K562 (cell line): ENCODE measurements around the gene MYH3. TPM values are rescaled to one million over a fixed set of nuclear protein-coding genes. Genes with fewer than 3 reads are reported as not detected.

ENCODE experiments used
- ATAC-seq: fragments of 200-7000 bp; cut with Tn5 transposase; 3 replicates; pipeline ENCODE4 v1.9.1; 2020; ENCODE audit warnings: moderate library complexity
- BruUV-seq: library from RNA; stranded (reverse); fragments of 400-500 nt; replicated peaks from 2 replicates; lab custom pipeline; 2021; lab: Mats Ljungman, UMichigan
- CTCF ChIA-PET: fragments of 300-600 bp; formaldehyde crosslinking; extraction: SDS; loops from one replicate; lab custom pipeline; 2021; ENCODE audit warnings: low intra/inter-chr PET ratio; lab: Yijun Ruan, JAX
- POLR2A ChIA-PET: fragments of 300-600, 350-650 bp; sonication (Branson Sonifier 250); formaldehyde crosslinking; extraction: SDS; loops from one replicate; lab custom pipeline; 2021; ENCODE audit warnings: antibody characterized with exemption, inconsistent platforms; lab: Yijun Ruan, JAX
- DNase-seq, 4 experiments: peaks; one replicate each; pipeline versions ENCODE4 v3.0.0 to v3.0.0-alpha.2; 2011 to 2018; ENCODE audit warnings: low spot score in 3 of 4, mixed read lengths in 3 of 4; ENCODE audit errors: extremely low read depth in 1 of 4
- FAIRE-seq: peaks from 2 replicates; lab custom pipeline; 2011; peaks lifted over from hg19 to GRCh38; lab: Jason Lieb, UNC
- H2AFZ ChIP-seq: 2 replicates; pipeline ENCODE4 v1.6.0; 2011; ENCODE audit warnings: low read depth, low read length, control low read depth, inconsistent platforms
- H3K27ac ChIP-seq: fragments of 200-600 bp; 3 replicates; pipeline ENCODE4 v1.8.0; 2011; ENCODE audit warnings: low read depth, mild to moderate bottlenecking, control low read depth, inconsistent platforms, low read length, moderate library complexity, mixed read lengths; ENCODE audit errors: extremely low read depth
- H3K27me3 ChIP-seq, 2 experiments: fragments of 300-600 bp in 1 of 2; 2 replicates in 1 of 2; 3 replicates in 1 of 2; pipeline versions ENCODE4 v1.6.0 to v1.8.0; 2011; ENCODE audit warnings: inconsistent platforms in 2 of 2, low read length in 2 of 2, mild to moderate bottlenecking in 1 of 2, mixed read lengths in 1 of 2, moderate library complexity in 1 of 2; ENCODE audit not compliant: control insufficient read depth in 2 of 2, insufficient read depth in 2 of 2
- H3K36me3 ChIP-seq: fragments of 300-600 bp; 3 replicates; pipeline ENCODE4 v1.8.0; 2011; ENCODE audit warnings: mild to moderate bottlenecking, low read length, inconsistent platforms; ENCODE audit not compliant: control insufficient read depth, insufficient read depth
- H3K4me1 ChIP-seq, 2 experiments: fragments of 200-600 bp in 1 of 2; replicated peaks in 1 of 2; 2 replicates in 1 of 2; 3 replicates in 1 of 2; pipeline versions ENCODE4 v1.5.1 to v1.8.0; 2011; ENCODE audit warnings: inconsistent platforms in 2 of 2, low read length in 2 of 2, mild to moderate bottlenecking in 1 of 2, mixed read lengths in 1 of 2, moderate library complexity in 1 of 2; ENCODE audit not compliant: control insufficient read depth in 2 of 2, insufficient read depth in 2 of 2
- H3K4me2 ChIP-seq: 2 replicates; pipeline ENCODE4 v1.6.1; 2011; ENCODE audit warnings: low read length, control low read depth, inconsistent platforms, mixed read lengths; ENCODE audit not compliant: insufficient read depth
- H3K4me3 ChIP-seq: fragments of 200-600 bp; sonication (generic), shearing (Covaris generic); 2 replicates; pipeline ENCODE4 v1.5.1; 2016; ENCODE audit warnings: control low read depth, inconsistent platforms
- H3K79me2 ChIP-seq: fragments of 200-600 bp; 3 replicates; pipeline ENCODE4 v1.8.0; 2011; ENCODE audit warnings: low read length, inconsistent platforms; ENCODE audit not compliant: control insufficient read depth, insufficient read depth
- H3K9ac ChIP-seq, 2 experiments: 2 replicates each; pipeline versions ENCODE4 v1.6.0 to v1.6.1; 2011; ENCODE audit warnings: low read depth in 2 of 2, low read length in 2 of 2, control low read depth in 1 of 2, inconsistent platforms in 1 of 2, mild to moderate bottlenecking in 1 of 2, mixed read lengths in 1 of 2; ENCODE audit not compliant: insufficient read depth in 1 of 2
- H3K9me1 ChIP-seq: one replicate; pipeline ENCODE4 v1.6.0; 2011; ENCODE audit warnings: inconsistent platforms, mild to moderate bottlenecking, low read length, moderate library complexity; ENCODE audit not compliant: control insufficient read depth, insufficient read depth
- H3K9me3 ChIP-seq: replicated peaks from 2 replicates; pipeline ENCODE4 v1.5.1; 2011; ENCODE audit warnings: low read depth, low read length, inconsistent platforms; ENCODE audit not compliant: control insufficient read depth, insufficient read depth
- H4K20me1 ChIP-seq: replicated peaks from 2 replicates; pipeline ENCODE4 v1.6.1; 2011; ENCODE audit warnings: low read length, inconsistent platforms, mixed read lengths; ENCODE audit not compliant: control insufficient read depth, insufficient read depth
- AFF1 ChIP-seq, 2 experiments: fragments of 450-650 bp; IDR thresholded peaks; 2 replicates each; pipeline ENCODE4 v1.6.1; 2018; ENCODE audit warnings: mild to moderate bottlenecking in 2 of 2, low read depth in 1 of 2; ENCODE audit not compliant: partially characterized antibody in 2 of 2
- CEBPB ChIP-seq: fragments of 450-650 bp; IDR thresholded peaks from 2 replicates; pipeline ENCODE4 v1.6.1; 2016; ENCODE audit warnings: missing genetic modification characterization, missing compliant biosample characterization
- ETV6 ChIP-seq, 3 experiments: fragments of 150-350 bp in 1 of 3; sonication (generic) in 1 of 3; formaldehyde crosslinking in 1 of 3; IDR thresholded peaks; 2 replicates each; pipeline versions ENCODE4 v1.6.1 to v1.8.0; 2014 to 2022; ENCODE audit warnings: borderline replicate concordance in 2 of 3, low read depth in 2 of 3, antibody characterized with exemption in 1 of 3, low read length in 1 of 3, mild to moderate bottlenecking in 1 of 3, missing genetic modification reagents in 1 of 3
- FUS ChIP-seq: fragments of 200-400 bp; formaldehyde crosslinking; optimal IDR thresholded peaks from 2 replicates; pipeline ENCODE3; 2017; ENCODE audit warnings: low read depth, low read length
- SNAPC5 ChIP-seq: fragments of 250-450 bp; sonication (Bioruptor Pico); IDR thresholded peaks from 2 replicates; pipeline ENCODE4 v1.8.0; 2021; ENCODE audit warnings: moderate library complexity, mild to moderate bottlenecking, inconsistent platforms
- STAT5A ChIP-seq: IDR thresholded peaks from 2 replicates; pipeline ENCODE4 v1.6.1; 2012; ENCODE audit warnings: low read length, inconsistent platforms, borderline replicate concordance
- TGIF2 ChIP-seq: sonication (generic); formaldehyde crosslinking; IDR thresholded peaks from 2 replicates; pipeline ENCODE4 v1.8.1; 2022; ENCODE audit warnings: mild to moderate bottlenecking, missing genetic modification reagents, moderate library complexity
- ZBTB43 ChIP-seq: sonication (generic); formaldehyde crosslinking; IDR thresholded peaks from 2 replicates; pipeline ENCODE4 v1.8.0; 2023; ENCODE audit warnings: mild to moderate bottlenecking, missing genetic modification reagents
- ZBTB7A ChIP-seq: IDR thresholded peaks from 2 replicates; pipeline ENCODE4 v1.6.1; 2011; ENCODE audit warnings: low read depth, mild to moderate bottlenecking, low read length, moderate library complexity, borderline replicate concordance; ENCODE audit not compliant: control insufficient read depth
- ZHX1 ChIP-seq: fragments of 150-350 bp; conservative IDR thresholded peaks from 2 replicates; pipeline ENCODE4 v1.6.1; 2014; ENCODE audit warnings: low read length
- ZNF133 ChIP-seq: fragments of 250-450 bp; sonication (Bioruptor Pico); IDR thresholded peaks from 2 replicates; pipeline ENCODE4 v1.4.0; 2020; ENCODE audit warnings: mild to moderate bottlenecking
- ZNF212 ChIP-seq: fragments of 450-650 bp; formaldehyde crosslinking; IDR thresholded peaks from 2 replicates; pipeline ENCODE4 v1.4.0; 2020; ENCODE audit warnings: mild to moderate bottlenecking
- WGBS: fragments of 100-300 bp; shearing (Covaris generic); methylation state at CpG from one replicate; pipeline ENCODE4 v1.1.6; 2016; ENCODE audit warnings: low coverage, mixed read lengths; ENCODE audit not compliant: insufficient coverage; ENCODE audit errors: missing lambda C conversion rate; 5-methylcytosine and 5-hydroxymethylcytosine counted together
- in situ Hi-C: fragments of 300-500 bp; cut with MboI; formaldehyde crosslinking; loops from 4 replicates; pipeline ENCODE4 v1.15.0; 2018; ENCODE audit warnings: inconsistent platforms, mixed read lengths
- intact Hi-C: fragments of 100-400 bp; cut with micrococcal nuclease; formaldehyde crosslinking; loops from 2 replicates; pipeline ENCODE4 v1.14.2; 2022
- polyA plus RNA-seq, 8 experiments: library from polyadenylated mRNA; depleted of rRNA in 4 of 8; stranded (reverse) in 5 of 8; unstranded in 3 of 8; fragments of >200 nt; fragmentation: Nextera tagmentation in 2 of 8; fragmentation: Illumina TruSeq in 1 of 8; extraction: Ambion mirVana in 2 of 8; extraction: Trizol in 1 of 8; gene quantifications; 2 replicates each; pipeline versions ENCODE4 v1.2.1 to v1.2.3, GENCODE V29; 2011 to 2014; ENCODE audit warnings: inconsistent platforms in 1 of 8, missing spikeins in 1 of 8
- total RNA-seq, 7 experiments: library from RNA; depleted of rRNA in 6 of 7; stranded (reverse); fragments of >200 nt in 6 of 7; fragmentation: Illumina TruSeq in 2 of 7; extraction: Trizol in 2 of 7; gene quantifications; 2 replicates each; pipeline versions ENCODE4 v1.2.1 to v1.2.3, GENCODE V29; 2011 to 2021; ENCODE audit warnings: low replicate concordance in 1 of 7

MYH3 gene
- total and polyA plus RNA-seq, 9 of the 15 experiments (the other 6 are each of a cell fraction or from before 2014, with no cell fraction given): 0.24 to 0.75 (median 0.40) TPM; not detected in 1

- no peak for TF ChIP-seq ZHX1
Measured at GRCh38 chr17:10605221-10605783, 51.8 kb downstream of the MYH3 start (continued).

- in situ Hi-C loops: no loop called here
- ChIA-PET POLR2A (no interaction called here), CTCF (no interaction called here)
- ATAC-seq (no peak), DNase-seq (no peak), FAIRE-seq (no peak)
- H3K27me3 ChIP-seq: no peaks in the 10 kb centered on the region
- H3K9me3 ChIP-seq: no peaks in the 10 kb centered on the region
- no peak overlapping the region for H2AFZ ChIP-seq
- 5% methylated on average over 6 of the region's 8 CpGs for WGBS
- intact Hi-C loops: no loop called here
- BruUV-seq: no TSS peak
- no peak overlapping the region for H3K27ac ChIP-seq
- H4K20me1 ChIP-seq: no peaks in the 10 kb centered on the region
- H3K9ac ChIP-seq: no peak overlapping the region
- no peaks in the 10 kb centered on the region for H3K36me3 ChIP-seq
- H3K4me3 ChIP-seq: no peak overlapping the region
- H3K9me1 ChIP-seq: no peaks in the 10 kb centered on the region
- no peaks in the 10 kb centered on the region for H3K79me2 ChIP-seq
- no peaks in the 10 kb centered on the region for H3K4me1 ChIP-seq
- H3K4me2 ChIP-seq: no peak overlapping the region
- TF ChIP-seq AFF1 (IDR thresholded peaks at IDR 0.05; ENCODE audit: low read depth in 1 of 2, partially characterized antibody in 2 of 2) (no peak), ZBTB7A (no peak), STAT5A (no peak), ZBTB43 (CRISPR knock-in tag) (no peak), TGIF2 (CRISPR knock-in tag) (no peak), ETV6 (IDR thresholded peaks at IDR 0.05; ENCODE audit: borderline replicate concordance in 1 of 2, low read depth in 2 of 2, low read length in 1 of 2) (no peak), ETV6 (CRISPR knock-in tag; IDR thresholded peaks at IDR 0.05; ENCODE audit: borderline replicate concordance) (no peak), ZNF212 (CRISPR knock-in tag) (no peak), CEBPB (tag) (no peak), ZNF133 (no peak), SNAPC5 (CRISPR knock-in tag) (no peak), FUS (no peak)
Measured at GRCh38 chr17:10604521-10604920, 52.6 kb downstream of the MYH3 start.
